Skin of body (tissue), 2 donors: ENCODE measurements around the gene ATRNL1. TPM values are rescaled to one million over a fixed set of nuclear protein-coding genes. Genes with fewer than 3 reads are reported as not detected.
A peak's percentile ranks its signal among the peaks of the same experiment; 100 is the strongest.
"Not testable (repeated sequence)": the region's sequence is repeated elsewhere in the genome, so short reads cannot be mapped to it uniquely, and the experiment has no call there.

Experiments used
- DNase-seq: peaks from one replicate; lab custom pipeline; 2025; lab: John Stamatoyannopoulos, UW
- total RNA-seq: library from RNA; depleted of rRNA; stranded (reverse); fragments of >200 nt; gene quantifications from one replicate; pipeline ENCODE4 v1.2.3, GENCODE V29; 2014

Gene ATRNL1
- total RNA-seq, 1 donor from 2014 or later, result 24.4 TPM

- DNase-seq, result no peak
These were observed 126.0 kb downstream of the ATRNL1 start for GRCh38 chr10:115219203-115219602.

GRCh38 chr10:115222039-115222438, 128.9 kb downstream of the ATRNL1 start:
- DNase-seq, result no peak

- no peak for DNase-seq
These were observed 146.6 kb downstream of the ATRNL1 start for GRCh38 chr10:115239761-115240160.

- DNase-seq, result no peak
These were observed 157.6 kb downstream of the ATRNL1 start for GRCh38 chr10:115250784-115251183.

GRCh38 chr10:115253765-115254164, 160.6 kb downstream of the ATRNL1 start:
- DNase-seq, result not testable (repeated sequence)

- no peak for DNase-seq
These were observed 179.3 kb downstream of the ATRNL1 start for GRCh38 chr10:115272482-115272881.

DNA sequence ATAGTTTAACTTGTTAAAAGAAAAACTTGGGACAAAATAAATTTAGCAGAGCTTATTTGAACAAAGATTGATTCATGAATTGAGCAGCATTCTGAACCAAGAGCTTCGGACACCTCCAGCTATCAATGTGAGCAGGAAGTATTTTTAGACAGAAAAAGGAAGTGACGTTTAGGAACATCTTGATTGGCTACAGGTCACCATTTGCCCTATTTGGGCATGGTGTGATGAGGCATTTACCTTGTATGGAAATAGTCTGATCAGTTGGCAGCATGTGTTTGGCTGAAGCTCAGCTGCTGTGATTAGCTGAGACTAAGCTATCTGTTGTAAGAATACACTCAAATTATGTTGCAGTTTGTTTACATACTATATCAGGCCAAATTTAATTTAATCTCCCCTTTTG, 185.1 kb downstream of the ATRNL1 start:
- DNase-seq, result no peak

- DNase-seq, result no peak
These were observed 202.1 kb downstream of the ATRNL1 start for GRCh38 chr10:115295213-115295805.

GRCh38 chr10:115300080-115300479, 206.9 kb downstream of the ATRNL1 start:
- no peak for DNase-seq

GRCh38 chr10:115319669-115320068, 226.5 kb downstream of the ATRNL1 start:
- DNase-seq, result not testable (repeated sequence)

DNA sequence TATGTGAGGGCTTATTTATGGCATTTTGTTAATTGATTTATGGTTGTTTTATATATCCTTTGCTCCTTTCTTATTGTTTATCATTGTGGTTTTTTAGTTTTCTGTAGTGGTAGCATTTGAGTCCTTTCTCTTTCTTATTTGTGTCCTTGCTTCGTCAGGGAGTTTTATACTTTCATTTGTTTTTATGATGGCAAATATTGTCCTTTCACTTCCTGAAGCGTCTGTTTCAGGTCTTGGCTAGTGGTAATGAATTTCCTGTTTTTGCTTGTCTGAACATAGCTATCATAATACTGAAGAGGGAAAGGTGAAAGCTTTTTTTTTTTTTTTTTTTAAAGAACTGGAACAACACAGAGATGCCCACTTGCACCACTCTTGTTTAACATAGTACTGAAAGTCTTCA, 228.2 kb downstream of the ATRNL1 start:
- DNase-seq, result no peak

GRCh38 chr10:115328331-115328730, 235.2 kb downstream of the ATRNL1 start:
- DNase-seq, result no peak

DNA sequence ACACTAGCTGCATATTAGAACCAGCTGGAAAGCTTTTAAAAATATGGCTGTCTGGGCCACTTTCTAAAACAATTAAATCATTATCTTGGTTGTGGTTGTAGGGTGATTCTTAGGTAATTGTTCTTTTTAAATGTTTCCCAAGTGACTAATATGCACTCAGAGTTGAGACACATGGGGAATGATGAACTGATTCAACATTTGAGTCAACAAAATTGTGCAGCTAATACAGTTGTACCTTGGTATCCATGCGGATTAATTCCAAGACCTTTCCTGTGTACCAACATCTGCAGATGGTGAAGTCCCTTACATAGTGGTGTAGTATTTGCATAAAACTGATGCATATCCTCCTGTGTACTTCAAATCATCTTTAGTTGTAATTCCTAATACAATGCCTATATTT, 242.2 kb downstream of the ATRNL1 start:
- DNase-seq, result no peak

GRCh38 chr10:115355162-115355760, 262.1 kb downstream of the ATRNL1 start:
- peak; percentile 2 for DNase-seq

GRCh38 chr10:115367920-115368319, 274.8 kb downstream of the ATRNL1 start:
- not testable (repeated sequence) for DNase-seq

DNA sequence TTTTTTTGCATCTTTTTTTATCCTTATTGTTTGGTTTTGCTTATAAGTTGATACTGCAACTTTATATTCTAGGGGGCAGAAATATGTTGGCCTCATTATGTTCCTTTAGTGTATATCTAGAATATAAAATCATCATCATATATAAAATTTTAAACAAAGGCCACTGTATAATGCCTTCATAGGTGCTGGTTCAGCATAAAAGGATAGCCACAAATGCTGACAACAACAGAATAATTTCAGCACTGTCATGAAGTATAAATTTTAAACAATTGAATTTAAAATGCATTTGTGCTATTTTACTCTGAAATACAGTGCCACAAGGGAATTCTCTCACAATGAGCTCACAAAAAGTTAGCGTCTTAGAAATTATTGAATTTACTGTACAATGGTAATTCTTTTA, 285.9 kb downstream of the ATRNL1 start:
- DNase-seq, result no peak

- no peak for DNase-seq
These were observed 291.5 kb downstream of the ATRNL1 start for GRCh38 chr10:115384665-115385064.

DNA sequence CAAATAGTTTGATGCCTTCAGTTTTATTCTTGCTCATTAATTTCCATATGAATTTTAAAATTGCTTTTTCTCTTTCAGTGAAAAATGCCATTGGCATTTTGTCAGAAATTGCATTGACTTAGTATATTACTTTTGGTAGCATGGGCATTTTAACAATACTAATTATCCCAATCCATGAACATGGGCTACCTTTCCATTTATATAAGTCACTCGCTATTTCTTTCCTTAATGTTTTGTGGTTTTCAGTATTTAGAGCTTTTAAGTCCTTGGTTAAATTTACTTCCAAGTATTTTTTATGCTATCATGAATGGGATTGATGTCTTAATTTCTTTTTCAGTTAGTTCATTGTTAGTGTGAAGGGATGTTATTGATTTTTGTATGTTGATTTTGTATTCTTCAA, 297.4 kb downstream of the ATRNL1 start:
- DNase-seq, result no peak

- DNase-seq, result no peak
These were observed 304.9 kb downstream of the ATRNL1 start for GRCh38 chr10:115398026-115398425.

- no peak for DNase-seq
These were observed 309.5 kb downstream of the ATRNL1 start for GRCh38 chr10:115402699-115403098.

- not testable (repeated sequence) for DNase-seq
These were observed 312.7 kb downstream of the ATRNL1 start for GRCh38 chr10:115405838-115406237.

DNA sequence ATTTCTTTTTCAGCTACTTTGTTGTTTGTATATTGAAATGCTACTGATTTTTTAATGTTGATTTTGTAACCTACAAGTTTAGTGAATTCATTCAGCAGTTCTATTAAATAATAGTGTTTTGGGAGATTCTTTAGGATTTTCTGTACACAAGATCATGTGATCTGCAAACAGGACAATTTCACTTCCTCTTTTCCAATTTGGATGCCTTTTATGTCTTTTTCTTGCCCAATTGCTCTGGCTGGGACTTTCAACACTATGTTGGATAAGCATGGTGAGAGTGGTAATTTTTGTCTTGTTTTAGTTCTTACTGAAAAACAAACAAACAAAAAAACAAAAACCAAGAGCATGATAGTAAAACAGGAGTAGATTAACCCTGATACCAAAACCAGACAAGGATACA, 316.2 kb downstream of the ATRNL1 start:
- DNase-seq, result no peak

DNA sequence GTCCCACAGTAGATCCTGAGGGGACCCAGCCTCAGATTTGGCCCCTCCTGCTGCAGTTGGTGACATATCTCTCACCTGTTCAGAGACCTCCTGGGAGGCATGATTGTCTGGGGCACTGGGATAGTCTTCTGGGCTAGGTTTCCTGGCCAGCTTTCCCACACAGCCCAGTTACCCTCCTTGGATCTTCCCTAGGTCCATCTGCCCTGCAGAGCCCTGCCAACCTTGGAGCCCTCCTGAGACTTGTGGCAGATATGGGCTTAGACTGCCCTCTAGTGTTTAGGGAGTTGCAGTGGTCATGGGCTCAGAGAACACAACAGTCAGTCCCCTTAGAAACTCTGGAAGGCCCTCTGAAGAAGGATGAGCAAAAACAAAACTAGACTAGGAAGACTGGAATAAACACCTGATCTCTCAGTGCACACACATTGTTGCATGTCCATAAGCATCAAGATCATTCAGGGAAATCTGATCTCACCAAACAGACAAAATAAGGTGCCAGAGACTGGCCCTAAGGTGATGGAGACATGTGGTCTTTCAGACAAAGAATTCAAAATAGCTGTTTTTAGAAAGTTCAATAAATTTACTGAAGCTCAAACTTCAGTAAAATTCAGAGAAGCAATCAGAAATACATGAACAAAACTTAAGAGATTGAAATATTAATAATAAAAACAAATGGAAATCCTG, 324.6 kb downstream of the ATRNL1 start:
- DNase-seq, result no peak
